Activated CD4-positive, alpha-beta T cell treated with anti-CD3 and anti-CD28 coated beads, Interleukin-2, amount 50 U/mL, for 48 hours (primary cell): ENCODE data around the gene CENPS.
"Not testable (repeated sequence)": the region's sequence is repeated elsewhere in the genome, so short reads cannot be mapped to it uniquely, and the experiment has no call there.

Experiments used
- DNase-seq, 2 experiments: peaks; one replicate each; pipeline ENCODE4 v3.0.0-alpha.2; 2020

Gene CENPS

GRCh38 chr1:10430216-10431069 lies at the start of gene CENPS:
CENPS (plus strand) TSS chr1:10430433; CDS start chr1:10430518, 85 bp downstream.
- peak; percentile 87 to 90 for DNase-seq

DNA sequence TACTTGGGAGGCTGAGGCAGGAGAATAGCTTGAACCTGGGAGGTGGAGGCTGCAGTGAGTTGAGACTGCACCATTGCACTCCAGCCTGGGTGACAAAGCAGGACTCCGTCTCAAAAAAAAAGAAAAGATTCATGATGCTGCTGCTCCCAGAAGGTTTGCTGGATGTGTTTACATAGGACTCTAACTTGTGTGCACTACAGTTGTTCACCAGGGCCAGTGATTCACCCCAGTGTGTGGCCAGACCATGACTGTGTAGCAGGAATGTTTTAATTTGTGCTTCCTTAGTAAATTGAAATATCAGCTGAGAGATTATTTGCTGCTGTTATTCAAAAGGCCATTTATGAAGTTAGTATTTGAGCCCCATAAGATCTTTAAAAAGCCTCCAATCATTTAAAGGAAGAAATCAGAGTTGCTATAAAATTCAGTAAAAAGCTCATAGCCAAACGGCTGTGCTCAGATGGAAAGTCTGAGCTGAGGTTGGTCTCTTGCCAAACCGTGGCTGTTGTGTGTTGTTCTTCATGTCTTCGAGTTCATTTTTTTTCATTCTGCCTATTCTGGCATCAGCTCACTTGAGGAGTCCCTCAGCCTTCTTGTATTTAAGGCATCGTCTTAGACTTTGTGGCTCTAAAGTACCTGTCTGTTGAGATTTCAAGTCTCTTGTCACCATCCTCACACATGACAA lies 49.5 kb upstream of the CENPS start:
- DNase-seq, result no peak

DNA sequence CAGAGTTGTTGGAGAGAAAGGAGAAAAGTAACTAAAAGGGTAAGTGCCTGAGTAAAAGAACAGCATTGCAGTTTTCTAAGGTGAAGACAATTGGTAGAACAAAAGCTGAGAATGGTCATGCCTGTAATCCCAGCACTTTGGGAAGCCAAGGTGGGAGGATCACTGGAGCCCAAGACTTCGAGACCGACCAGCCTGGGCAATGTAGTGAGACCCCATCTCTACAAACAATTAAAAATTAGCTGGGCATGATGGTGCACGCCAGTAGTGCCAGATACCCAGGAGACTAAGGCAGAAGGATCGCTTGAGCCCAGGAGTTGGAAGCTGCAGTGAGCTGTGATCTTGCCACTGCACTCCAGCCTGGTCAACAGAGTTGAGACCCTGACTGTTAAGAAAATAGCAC lies 46.6 kb upstream of the CENPS start:
- DNase-seq, result no peak

DNA sequence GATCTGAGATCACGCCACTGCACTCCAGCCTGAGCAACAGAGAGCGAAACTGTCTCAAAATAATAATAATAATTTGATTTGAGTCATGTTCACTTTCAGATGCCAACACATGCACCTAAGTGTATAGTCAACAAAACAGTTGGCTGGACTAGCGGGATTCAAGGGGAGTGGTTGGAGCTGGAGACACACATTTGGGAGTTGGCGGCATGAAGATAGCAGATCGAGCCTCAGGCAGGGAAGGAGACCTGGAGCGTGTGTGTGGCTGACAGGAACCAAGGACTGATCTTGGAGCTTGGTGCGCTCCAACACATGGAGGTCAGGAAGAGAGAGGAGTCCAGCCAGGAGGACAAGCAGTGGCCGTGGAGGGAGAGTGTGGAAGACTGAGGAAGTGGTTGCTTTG lies 46.0 kb upstream of the CENPS start:
- DNase-seq, result no peak

DNA sequence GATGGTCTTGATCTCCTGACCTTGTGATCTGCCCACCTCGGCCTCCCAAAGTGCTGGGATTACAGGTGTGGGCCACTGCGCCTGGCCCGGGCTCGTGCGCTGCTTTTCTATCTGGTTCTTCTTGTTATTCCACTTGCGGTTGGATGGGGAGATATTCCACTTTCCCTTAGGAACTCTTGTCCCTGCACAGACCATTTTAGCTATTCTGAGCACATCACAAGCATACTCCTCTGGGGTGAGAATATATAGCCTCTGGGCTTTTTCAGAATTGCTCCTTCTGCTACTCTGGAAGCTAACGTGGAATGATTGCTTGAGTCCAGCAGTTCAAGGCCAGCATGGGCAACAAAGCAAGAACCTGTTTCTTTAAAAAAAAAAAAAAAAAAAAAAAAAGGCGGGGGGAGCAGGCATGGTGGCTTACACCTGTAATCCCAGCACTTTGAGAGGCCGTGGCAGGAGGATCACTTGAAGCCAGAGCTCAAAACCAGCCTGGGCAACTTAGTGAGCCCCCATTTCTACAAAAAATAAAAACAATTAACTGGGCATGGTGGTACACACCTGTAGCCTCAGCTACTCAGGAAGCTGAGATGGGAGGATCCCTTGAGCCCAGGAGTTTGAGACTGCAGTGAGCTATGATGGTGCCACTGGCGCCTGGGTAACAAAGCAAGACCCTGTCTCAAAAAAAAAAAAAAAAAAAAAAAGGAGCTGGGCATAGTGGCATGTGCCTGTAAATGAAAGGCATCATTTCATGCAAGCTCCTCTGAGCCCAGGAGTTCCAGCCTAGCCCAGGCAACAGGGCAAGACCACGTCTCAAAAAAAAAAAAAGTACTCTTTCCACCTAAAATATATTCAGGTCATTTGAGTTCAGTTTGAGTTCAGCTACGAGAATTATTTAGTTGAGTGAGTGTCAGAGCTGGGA lies 43.2 kb upstream of the CENPS start:
- no peak for DNase-seq

- no peak for DNase-seq
These were observed 42.4 kb upstream of the CENPS start for GRCh38 chr1:10387677-10388386.

GRCh38 chr1:10388387-10388715 lies 41.9 kb upstream of the CENPS start:
- no peak for DNase-seq

DNA sequence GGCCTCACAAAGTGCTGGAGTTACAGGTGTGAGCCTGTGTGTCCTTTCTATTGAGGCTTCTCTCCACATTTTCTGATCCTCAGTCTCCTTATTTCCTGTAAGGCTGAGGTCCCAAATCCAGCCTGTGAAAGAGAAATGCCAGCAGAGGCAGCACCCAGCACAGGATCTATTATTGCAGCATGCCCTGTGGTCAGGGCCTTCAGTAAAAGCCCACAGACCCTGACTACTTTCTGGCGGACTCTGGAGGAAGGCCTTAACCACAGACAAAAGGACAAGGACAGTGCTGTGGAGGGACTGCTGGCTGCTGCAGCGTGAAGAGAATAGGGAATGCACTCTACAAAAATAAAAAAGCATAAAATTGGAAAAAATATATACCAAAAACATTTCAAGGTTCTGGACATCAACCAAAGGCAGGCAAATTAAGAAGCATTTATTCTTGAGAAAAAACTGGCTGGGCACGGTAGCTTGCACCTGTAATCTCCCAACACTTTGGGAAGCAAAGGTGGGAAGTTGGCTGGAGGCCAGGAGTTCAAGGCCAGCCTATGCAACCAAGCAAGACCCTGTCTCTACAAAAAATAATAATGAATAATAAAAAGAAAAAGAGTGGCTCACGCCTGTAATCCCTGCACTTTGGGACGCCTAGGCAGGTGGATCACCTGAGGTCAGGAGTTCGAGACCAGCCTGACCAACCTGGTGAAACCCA lies 40.8 kb upstream of the CENPS start:
- DNase-seq, result no peak

DNA sequence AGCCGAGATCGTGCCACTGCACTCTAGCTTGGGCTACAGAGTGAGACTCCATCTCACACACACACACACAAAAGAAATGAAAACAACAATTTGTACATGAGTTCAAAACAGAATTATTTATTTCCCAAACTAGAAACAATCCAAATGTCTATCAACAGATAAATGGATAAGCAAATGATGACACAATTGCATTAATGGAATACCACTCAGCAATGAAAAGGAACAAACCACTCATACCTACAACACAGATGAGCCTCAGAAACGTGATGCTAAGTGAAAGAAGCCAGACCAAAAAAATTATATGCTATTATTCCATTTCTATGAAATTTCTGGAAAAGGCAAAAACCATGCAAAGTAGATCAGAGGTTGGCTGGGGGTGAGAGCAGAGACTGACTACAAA lies 33.4 kb upstream of the CENPS start:
- DNase-seq, result no peak

DNA sequence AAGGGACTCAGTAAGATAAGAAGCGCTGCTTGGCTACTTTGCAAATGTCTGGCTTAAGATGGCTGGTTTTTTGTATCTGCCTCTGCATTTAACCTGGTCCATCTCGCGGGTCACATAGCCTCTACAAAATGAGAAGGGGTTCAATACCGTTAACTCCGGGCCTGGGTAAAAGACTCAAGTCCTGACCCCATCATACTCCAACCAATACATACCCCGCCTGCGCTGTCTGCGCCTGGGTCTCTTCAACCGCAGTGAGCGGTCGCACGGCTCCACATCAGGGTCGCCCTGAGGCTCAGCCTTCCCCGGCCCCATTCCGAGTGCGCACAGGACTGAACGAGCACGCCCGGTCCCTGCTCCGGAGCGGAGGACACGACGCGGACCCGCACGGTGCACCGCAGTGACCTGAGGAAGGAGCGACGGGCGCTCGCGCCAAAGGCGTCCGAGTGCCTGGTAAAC lies 31.9 kb upstream of the CENPS start:
- DNase-seq, result no peak

GRCh38 chr1:10398734-10399443 lies 31.3 kb upstream of the CENPS start, which contains the start of gene PGD:
PGD (plus strand) TSS chr1:10399064; CDS start chr1:10399118, 54 bp downstream.
- peak; percentile 99 for DNase-seq

GRCh38 chr1:10399444-10399941 lies 30.7 kb upstream of the CENPS start:
- DNase-seq, result peak in 1 of 2 experiments; percentile 28

- no peak for DNase-seq
These were observed 30.2 kb upstream of the CENPS start for GRCh38 chr1:10400013-10400412.

- DNase-seq, result no peak
These were observed 29.0 kb upstream of the CENPS start for GRCh38 chr1:10401281-10401680.

GRCh38 chr1:10402729-10403274 lies 27.4 kb upstream of the CENPS start:
- no peak for DNase-seq

DNA sequence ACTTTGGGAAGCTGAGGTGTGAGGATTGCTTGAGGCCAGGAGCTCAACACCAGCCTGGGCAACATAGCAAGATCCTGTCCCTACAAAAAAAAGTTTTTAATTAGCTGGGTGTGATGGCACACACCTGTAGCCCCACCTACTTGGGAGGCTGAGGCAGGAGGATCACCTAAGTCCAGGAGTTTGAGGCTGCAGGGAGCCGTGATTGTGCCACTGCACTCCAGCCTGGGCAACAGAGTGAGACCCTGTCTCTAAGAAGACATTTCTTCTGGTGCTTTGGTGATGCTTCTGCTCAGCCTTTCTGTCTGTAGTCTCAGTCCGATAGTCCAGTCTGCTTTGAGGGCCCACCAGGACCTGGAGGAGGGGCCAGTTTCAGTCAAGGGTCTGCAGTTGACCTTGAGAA lies 23.0 kb upstream of the CENPS start:
- no peak for DNase-seq

GRCh38 chr1:10415211-10415930 lies 14.9 kb upstream of the CENPS start:
- DNase-seq, result no peak

DNA sequence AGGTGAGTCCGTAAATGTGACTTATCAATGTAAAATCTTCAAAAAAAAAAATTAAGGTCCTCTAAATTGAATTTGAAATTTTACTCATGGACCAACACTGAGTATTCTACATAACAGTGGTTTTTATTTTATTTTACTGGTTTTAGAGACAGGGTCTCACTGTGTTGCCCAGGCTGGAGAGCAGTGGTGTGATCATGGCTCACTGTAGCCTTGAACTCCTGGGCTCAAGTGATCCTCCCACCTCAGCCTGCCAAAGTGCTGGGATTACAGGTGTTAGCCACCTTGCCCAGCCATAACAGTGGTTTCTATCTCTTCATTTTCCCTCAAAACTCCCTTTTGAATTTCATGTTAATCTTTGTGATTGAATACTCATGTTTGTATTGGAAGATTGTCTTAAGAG lies 14.3 kb upstream of the CENPS start:
- not testable (repeated sequence) for DNase-seq

GRCh38 chr1:10418741-10419140 lies 11.5 kb upstream of the CENPS start:
- DNase-seq, result not testable (repeated sequence)

DNA sequence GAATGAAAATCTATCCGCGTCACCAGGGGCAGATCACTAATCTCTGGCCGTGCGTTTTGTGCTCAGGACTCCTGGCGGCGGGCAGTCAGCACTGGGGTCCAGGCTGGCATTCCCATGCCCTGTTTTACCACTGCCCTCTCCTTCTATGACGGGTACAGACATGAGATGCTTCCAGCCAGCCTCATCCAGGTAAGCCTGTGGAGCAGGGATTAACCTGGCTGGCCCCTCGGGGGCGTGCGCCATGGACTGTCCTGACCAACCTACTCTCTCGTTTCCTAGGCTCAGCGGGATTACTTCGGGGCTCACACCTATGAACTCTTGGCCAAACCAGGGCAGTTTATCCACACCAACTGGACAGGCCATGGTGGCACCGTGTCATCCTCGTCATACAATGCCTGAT lies 10.9 kb upstream of the CENPS start:
- no peak for DNase-seq
